Measurements from ENCODE around the gene SORBS2. TPM values are rescaled to one million over a fixed set of nuclear protein-coding genes. Genes with fewer than 3 reads are reported as not detected.

The SORBS2 gene
- total and polyA plus RNA-seq, 2 donors (not counting 1 experiment from before 2014, with no cell fraction given) = 0.25 to 0.89 TPM

DNA sequence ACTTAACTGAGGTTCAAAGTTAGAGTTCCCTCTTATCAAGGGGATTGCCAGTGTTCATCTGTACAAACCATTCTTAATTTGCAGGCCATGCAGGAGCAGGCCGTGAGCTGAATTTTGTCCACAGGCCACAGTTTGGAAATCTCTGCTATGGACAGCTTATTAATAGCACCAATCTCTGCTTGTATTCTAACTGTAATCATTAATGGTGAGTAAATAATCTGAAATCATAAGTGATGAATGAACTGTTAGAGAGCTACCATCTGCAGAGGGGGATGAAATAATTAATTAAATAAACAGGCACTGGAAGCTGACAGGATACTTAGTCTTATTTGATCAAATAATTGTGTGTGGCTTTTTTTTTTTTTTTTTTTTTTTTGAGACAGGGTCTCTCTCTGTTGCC is 228.2 kb downstream of the SORBS2 start:
- Mint-ChIP-seq H3K9me3 (ENCODE audit: insufficient read depth) (peaks cover 4% of the 10 kb centered on the region), H3K27ac (no peak overlapping the region), H3K27me3 (peaks cover 40% of the 10 kb centered on the region), H3K4me1 (peaks cover 22% of the 10 kb centered on the region), H3K4me3 (no peak overlapping the region)
- ChIA-PET POLR2A (no interaction called here), CTCF (interaction anchor here (1.0 kb wide), 1 partner anchor 14 kb away, joined by 4 read pairs; no protein-coding TSS in a partner anchor)
- no peak overlapping the region for H3K4me2 ChIP-seq (replicated peaks; ENCODE audit: low read depth, low read length, poor library complexity, severe bottlenecking)
- peaks cover 0 to 14% (median 2%) of the 10 kb centered on the region in 3 donors for H3K9me3 ChIP-seq (ENCODE audit: control extremely low read depth in 1 of 3, control insufficient read depth in 2 of 3, insufficient read depth in 1 of 3, low read length in 2 of 3)
- peaks cover 12 to 13% of the 10 kb centered on the region in 2 donors for H3K4me1 ChIP-seq (ENCODE audit: control insufficient read depth in 2 of 2, insufficient read depth in 2 of 2, low read length in 2 of 2)
- ATAC-seq (ENCODE audit: low read depth) (no peak), DNase-seq (no peak)
- H3K4me3 ChIP-seq (ENCODE audit: control extremely low read depth in 1 of 5, extremely low read depth in 1 of 5, insufficient read depth in 1 of 5, low read depth in 2 of 5, low read length in 4 of 5) = no peak overlapping the region
- no peak overlapping the region for H3K9ac ChIP-seq (ENCODE audit: low read length)
- H2AFZ ChIP-seq (ENCODE audit: insufficient read depth, low read depth, low read length, poor library complexity, severe bottlenecking) = no peak overlapping the region
- no peaks in the 10 kb centered on the region for H4K20me1 ChIP-seq (ENCODE audit: control insufficient read depth, insufficient read depth, low read length, poor library complexity, severe bottlenecking)
- intact Hi-C loops (cut with micrococcal nuclease) = no loop called here
- no peaks in the 10 kb centered on the region for H3K36me3 ChIP-seq (replicated peaks in 1 of 2; ENCODE audit: control extremely low read depth in 1 of 2, control insufficient read depth in 1 of 2, extremely low read depth in 1 of 2, insufficient read depth in 2 of 2, low read length in 1 of 2)
- TF ChIP-seq EZH2 (IDR thresholded peaks at IDR 0.05; ENCODE audit: borderline replicate concordance, insufficient read depth, low read depth, low read length, poor library complexity, severe bottlenecking) = no peak
- TF ChIP-seq, protein P1, sequence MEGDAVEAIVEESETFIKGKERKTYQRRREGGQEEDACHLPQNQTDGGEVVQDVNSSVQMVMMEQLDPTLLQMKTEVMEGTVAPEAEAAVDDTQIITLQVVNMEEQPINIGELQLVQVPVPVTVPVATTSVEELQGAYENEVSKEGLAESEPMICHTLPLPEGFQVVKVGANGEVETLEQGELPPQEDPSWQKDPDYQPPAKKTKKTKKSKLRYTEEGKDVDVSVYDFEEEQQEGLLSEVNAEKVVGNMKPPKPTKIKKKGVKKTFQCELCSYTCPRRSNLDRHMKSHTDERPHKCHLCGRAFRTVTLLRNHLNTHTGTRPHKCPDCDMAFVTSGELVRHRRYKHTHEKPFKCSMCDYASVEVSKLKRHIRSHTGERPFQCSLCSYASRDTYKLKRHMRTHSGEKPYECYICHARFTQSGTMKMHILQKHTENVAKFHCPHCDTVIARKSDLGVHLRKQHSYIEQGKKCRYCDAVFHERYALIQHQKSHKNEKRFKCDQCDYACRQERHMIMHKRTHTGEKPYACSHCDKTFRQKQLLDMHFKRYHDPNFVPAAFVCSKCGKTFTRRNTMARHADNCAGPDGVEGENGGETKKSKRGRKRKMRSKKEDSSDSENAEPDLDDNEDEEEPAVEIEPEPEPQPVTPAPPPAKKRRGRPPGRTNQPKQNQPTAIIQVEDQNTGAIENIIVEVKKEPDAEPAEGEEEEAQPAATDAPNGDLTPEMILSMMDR (IDR thresholded peaks at IDR 0.05) = no peak
- no CpG with 5 or more reads among the region's 1 CpG for WGBS (ENCODE audit: insufficient coverage)
- peaks cover 0 to 12% (median 6%) of the 10 kb centered on the region in 4 experiments for H3K27me3 ChIP-seq (replicated peaks in 1 of 4; ENCODE audit: control extremely low read depth in 1 of 4, control insufficient read depth in 3 of 4, insufficient read depth in 4 of 4, low read length in 3 of 4)
- H3K27ac ChIP-seq (ENCODE audit: low read length in 2 of 2) = no peak overlapping the region
- H3K79me2 ChIP-seq (ENCODE audit: control insufficient read depth, insufficient read depth, low read length) = no peaks in the 10 kb centered on the region

DNA sequence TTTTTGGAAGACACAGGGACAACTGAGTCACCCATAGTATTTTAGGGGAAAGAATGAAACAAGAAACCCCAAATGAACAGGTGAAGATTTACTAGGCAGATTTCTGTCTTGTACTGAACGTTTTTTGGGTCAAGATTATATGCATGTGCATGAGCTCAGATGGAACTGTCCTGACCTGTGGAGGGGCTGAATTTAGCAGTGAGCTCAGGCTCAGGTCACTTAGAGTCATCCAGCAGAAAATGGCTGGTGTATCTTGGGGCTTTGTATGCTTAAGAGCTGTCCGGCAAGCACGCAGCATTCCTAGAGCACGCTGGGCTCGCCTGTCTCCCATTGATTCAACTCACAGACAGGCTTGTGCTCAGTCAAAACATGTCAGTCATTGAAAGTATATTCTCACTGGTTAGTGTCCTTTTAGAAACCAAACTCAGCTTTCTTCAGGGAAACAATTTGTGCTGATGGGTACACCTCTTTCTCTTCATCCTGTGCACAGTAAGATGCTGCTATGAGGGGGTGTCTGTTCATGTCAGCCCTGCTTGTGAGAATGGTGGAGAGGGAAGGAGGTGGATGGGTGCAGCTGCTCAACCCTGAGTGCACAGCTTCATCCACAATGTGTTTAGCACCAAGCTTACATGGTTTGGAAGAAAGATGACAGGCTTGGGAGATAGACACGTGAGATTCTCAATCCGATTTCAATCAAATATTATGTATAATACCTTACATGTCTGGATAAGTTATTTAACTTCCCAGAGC is 229.2 kb downstream of the SORBS2 start:
- ATAC-seq (ENCODE audit: low read depth) = no peak
- peaks cover 13% of the 10 kb centered on the region for H3K4me1 Mint-ChIP-seq
- Histone ChIP-seq H3K9me3 (ENCODE audit: control extremely low read depth in 1 of 3, control insufficient read depth in 2 of 3, insufficient read depth in 1 of 3, low read length in 2 of 3) (peaks cover 0 to 12% (median 2%) of the 10 kb centered on the region in 3 donors), H2AFZ (ENCODE audit: insufficient read depth, low read depth, low read length, poor library complexity, severe bottlenecking) (no peak overlapping the region), H3K4me2 (replicated peaks; ENCODE audit: low read depth, low read length, poor library complexity, severe bottlenecking) (no peak overlapping the region), H3K4me3 (ENCODE audit: control extremely low read depth in 1 of 5, extremely low read depth in 1 of 5, insufficient read depth in 1 of 5, low read depth in 2 of 5, low read length in 4 of 5) (no peak overlapping the region), H3K9ac (ENCODE audit: low read length) (no peak overlapping the region), H4K20me1 (ENCODE audit: control insufficient read depth, insufficient read depth, low read length, poor library complexity, severe bottlenecking) (no peaks in the 10 kb centered on the region), H3K4me1 (ENCODE audit: control insufficient read depth in 2 of 2, insufficient read depth in 2 of 2, low read length in 2 of 2) (peaks cover 9 to 11% of the 10 kb centered on the region in 2 donors), H3K27ac (ENCODE audit: low read length in 2 of 2) (no peak overlapping the region), H3K79me2 (ENCODE audit: control insufficient read depth, insufficient read depth, low read length) (no peaks in the 10 kb centered on the region), H3K27me3 (replicated peaks in 1 of 4; ENCODE audit: control extremely low read depth in 1 of 4, control insufficient read depth in 3 of 4, insufficient read depth in 4 of 4, low read length in 3 of 4) (peaks cover 0 to 15% (median 4%) of the 10 kb centered on the region in 4 experiments), H3K36me3 (replicated peaks in 1 of 2; ENCODE audit: control extremely low read depth in 1 of 2, control insufficient read depth in 1 of 2, extremely low read depth in 1 of 2, insufficient read depth in 2 of 2, low read length in 1 of 2) (no peaks in the 10 kb centered on the region)
- ChIA-PET POLR2A (no interaction called here), CTCF (interaction anchor here (1.3 to 1.4 kb wide), 3 partner anchors 10 to 16 kb away, joined by 3 to 6 read pairs (median 4); no protein-coding TSS in a partner anchor)
- TF ChIP-seq, protein P1 (IDR thresholded peaks at IDR 0.05) = no peak
- no peak for TF ChIP-seq EZH2 (IDR thresholded peaks at IDR 0.05; ENCODE audit: borderline replicate concordance, insufficient read depth, low read depth, low read length, poor library complexity, severe bottlenecking)
- no peak for DNase-seq
- H3K4me3 Mint-ChIP-seq = no peak overlapping the region
- no peak overlapping the region for H3K27ac Mint-ChIP-seq
- H3K9me3 Mint-ChIP-seq (ENCODE audit: insufficient read depth) = peaks cover 4% of the 10 kb centered on the region
- WGBS (ENCODE audit: insufficient coverage) = 81% methylated on average over 5 of the region's 7 CpGs
- intact Hi-C loops (cut with micrococcal nuclease) = no loop called here
- H3K27me3 Mint-ChIP-seq = peaks cover 38% of the 10 kb centered on the region
